A673 (cell line): Measurements from ENCODE around the gene HSDL1.

Experiments used
- CTCF ChIP-seq: fragments of 300-800, 200-600 bp; sonication (generic); conservative IDR thresholded peaks from 2 replicates; pipeline ENCODE4 v1.5.1; 2017; ENCODE audit warnings: low read depth, mild to moderate bottlenecking, antibody characterized with exemption, low read length, moderate library complexity, mixed read lengths
- EZH2 ChIP-seq: fragments of 200-600 bp; sonication (generic); IDR thresholded peaks from 2 replicates; pipeline ENCODE4 v1.6.1; 2017; ENCODE audit warnings: borderline replicate concordance, low read depth, mild to moderate bottlenecking, mixed read lengths, antibody characterized with exemption, low read length; ENCODE audit not compliant: poor library complexity, severe bottlenecking

DNA sequence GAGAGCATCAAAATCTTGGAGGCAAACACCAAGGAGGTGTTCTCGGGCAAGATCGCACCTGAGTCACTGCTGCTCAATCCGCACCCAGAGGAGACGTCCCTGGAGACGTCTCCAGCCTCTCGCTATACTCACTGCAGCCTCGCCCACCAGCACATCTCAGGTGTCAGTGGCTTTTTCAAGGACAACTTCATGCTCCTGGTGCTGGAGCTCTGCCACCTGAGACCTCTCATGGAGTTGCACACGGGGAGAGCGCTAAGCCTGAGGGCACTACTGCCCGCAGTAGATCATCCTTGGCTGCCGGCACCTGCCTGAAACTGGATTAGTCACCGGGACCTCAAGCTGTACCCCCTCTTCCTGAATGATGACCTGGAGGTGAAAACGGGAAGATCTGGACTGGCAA, 25.6 kb downstream of the HSDL1 start:
- TF ChIP-seq EZH2 (no peak), CTCF (no peak)
